Central memory CD8-positive, alpha-beta T cell (primary cell): ENCODE measurements around the gene BMP10.
A peak's percentile ranks its signal among the peaks of the same experiment; 100 is the strongest.

Source experiments
- ATAC-seq: fragments of 150-1000 bp; cut with Tn5 transposase; replicated peaks from 2 replicates; pipeline ENCODE4 v1.10.0; 2022; ENCODE audit warnings: mild to moderate bottlenecking, moderate FRiP score, moderate number of reproducible peaks; ENCODE audit not compliant: poor library complexity, severe bottlenecking; ENCODE audit errors: extremely low read depth
- DNase-seq, 2 donors: peaks; one replicate each; pipeline ENCODE4 v3.0.0; 2021; ENCODE audit warnings: low spot score in 2 of 2
- H3K27ac Mint-ChIP-seq: one replicate; pipeline ENCODE4 v1.8.0; 2022; ENCODE audit warnings: low read depth, mild to moderate bottlenecking, moderate library complexity, mixed read lengths
- H3K27me3 Mint-ChIP-seq: one replicate; pipeline ENCODE4 v1.8.0; 2022; ENCODE audit warnings: mixed read lengths
- H3K36me3 Mint-ChIP-seq: one replicate; pipeline ENCODE4 v1.8.0; 2022; ENCODE audit warnings: mild to moderate bottlenecking, moderate library complexity, mixed read lengths; ENCODE audit not compliant: insufficient read depth
- H3K4me1 Mint-ChIP-seq: one replicate; pipeline ENCODE4 v1.8.0; 2022; ENCODE audit warnings: mixed read lengths
- H3K4me3 Mint-ChIP-seq: one replicate; pipeline ENCODE4 v1.8.0; 2022; ENCODE audit warnings: mild to moderate bottlenecking, moderate library complexity, mixed read lengths
- H3K9me3 Mint-ChIP-seq: one replicate; pipeline ENCODE4 v1.8.0; 2022; ENCODE audit warnings: mixed read lengths

BMP10 gene

DNA sequence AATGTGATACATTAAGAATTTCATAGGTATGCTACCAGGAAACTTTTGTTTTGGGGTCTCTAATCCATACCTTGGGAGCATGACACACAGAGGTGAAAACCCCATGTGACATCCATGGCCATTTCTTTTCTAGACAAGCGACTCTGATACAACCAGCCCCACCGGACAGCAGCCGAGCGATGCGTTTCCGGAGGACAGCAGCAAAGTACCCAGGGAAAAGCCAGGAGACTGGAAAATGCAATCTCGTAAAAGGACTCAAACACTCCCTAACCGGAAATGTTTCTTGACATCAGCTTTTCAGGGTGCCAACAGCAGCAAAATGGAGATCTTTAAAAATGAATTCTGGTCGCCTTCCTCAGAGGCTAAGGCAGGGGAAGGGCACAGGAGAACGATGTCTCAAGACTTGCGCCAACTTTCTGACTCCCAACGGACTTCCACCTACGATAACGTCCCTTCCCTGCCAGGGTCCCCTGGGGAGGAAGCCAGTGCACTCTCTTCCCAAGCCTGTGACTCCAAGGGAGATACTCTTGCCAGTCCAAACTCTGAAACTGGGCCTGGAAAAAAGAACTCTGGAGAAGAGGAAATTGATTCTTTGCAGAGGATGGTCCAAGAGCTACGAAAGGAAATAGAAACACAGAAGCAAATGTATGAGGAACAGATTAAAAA is 48.9 kb downstream of the BMP10 start:
- peak overlapping the region; percentile 59 for H3K27ac Mint-ChIP-seq
- H3K4me1 Mint-ChIP-seq: peaks cover 55% of the 10 kb centered on the region
- ATAC-seq: no peak
- H3K36me3 Mint-ChIP-seq: peaks cover 91% of the 10 kb centered on the region
- no peak overlapping the region for H3K4me3 Mint-ChIP-seq
- no peak for DNase-seq
- H3K27me3 Mint-ChIP-seq: no peaks in the 10 kb centered on the region
- H3K9me3 Mint-ChIP-seq: no peaks in the 10 kb centered on the region

DNA sequence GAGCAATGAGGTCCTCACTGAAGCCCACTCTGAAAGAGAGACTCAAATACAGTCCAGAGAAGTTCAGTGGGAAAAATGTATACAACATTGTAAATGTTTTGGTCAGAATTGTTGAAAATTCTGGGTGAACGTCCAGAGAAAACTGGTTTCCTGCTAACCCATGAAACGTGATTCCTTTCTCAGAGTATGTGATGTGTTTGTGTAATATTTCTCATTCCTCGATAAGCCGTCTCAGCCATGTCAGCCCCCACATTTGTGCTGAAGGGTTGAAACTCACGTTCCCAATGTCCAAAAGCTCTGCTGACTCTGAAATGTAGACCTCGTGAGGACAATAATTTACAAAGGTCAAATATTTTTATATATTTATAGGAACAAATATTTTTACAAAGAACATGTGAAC is 51.6 kb downstream of the BMP10 start:
- ATAC-seq: no peak
- H3K27ac Mint-ChIP-seq: no peak overlapping the region
- DNase-seq: no peak
- H3K36me3 Mint-ChIP-seq: peaks cover 89% of the 10 kb centered on the region
- no peaks in the 10 kb centered on the region for H3K9me3 Mint-ChIP-seq
- H3K27me3 Mint-ChIP-seq: no peaks in the 10 kb centered on the region
- H3K4me3 Mint-ChIP-seq: no peak overlapping the region
- H3K4me1 Mint-ChIP-seq: peaks cover 33% of the 10 kb centered on the region

DNA sequence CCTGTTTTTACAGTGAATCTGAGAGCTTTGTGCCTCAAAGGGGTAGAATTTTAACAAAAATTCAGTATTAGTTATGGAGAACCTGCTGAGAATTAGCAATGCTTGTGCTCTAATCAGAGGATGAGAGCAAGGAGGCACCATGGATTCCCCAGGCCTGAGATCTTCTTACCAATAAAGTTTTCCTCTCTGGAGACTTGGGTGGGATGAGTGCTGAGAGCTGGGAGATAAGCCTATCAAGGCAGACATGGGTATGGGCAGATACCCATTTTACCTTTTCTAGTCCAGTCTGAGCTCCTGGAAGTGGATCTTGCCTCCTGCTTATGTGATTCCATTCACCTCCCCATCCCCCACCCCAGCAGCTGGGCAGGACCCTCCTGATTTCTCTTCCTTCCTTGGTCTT is 53.9 kb downstream of the BMP10 start:
- peaks cover 86% of the 10 kb centered on the region for H3K36me3 Mint-ChIP-seq
- H3K27ac Mint-ChIP-seq: peak overlapping the region; percentile 58
- no peaks in the 10 kb centered on the region for H3K9me3 Mint-ChIP-seq
- H3K4me3 Mint-ChIP-seq: no peak overlapping the region
- no peak for DNase-seq
- H3K27me3 Mint-ChIP-seq: no peaks in the 10 kb centered on the region
- ATAC-seq: no peak
- H3K4me1 Mint-ChIP-seq: peaks cover 27% of the 10 kb centered on the region
